Endothelial cell of umbilical vein (primary cell): ENCODE data around the gene PDE1A.
"Not testable (repeated sequence)": the region's sequence is repeated elsewhere in the genome, so short reads cannot be mapped to it uniquely, and the experiment has no call there.

Experiments
- POLR2A ChIP-seq: IDR thresholded peaks from 2 replicates; pipeline ENCODE4 v1.6.1; 2012; ENCODE audit warnings: low read depth, mild to moderate bottlenecking, control low read depth, low read length
- TF ChIP-seq, protein P1 (sequence below), 2 donors: IDR thresholded peaks; 1 replicate in 1 of 2; 2 replicates in 1 of 2; pipeline ENCODE4 v1.5.1; 2011; ENCODE audit warnings: low read length in 2 of 2, mild to moderate bottlenecking in 2 of 2, moderate library complexity in 2 of 2, control low read depth in 1 of 2, inconsistent platforms in 1 of 2, low read depth in 1 of 2; ENCODE audit not compliant: insufficient read depth in 1 of 2; ENCODE audit errors: extremely low read depth in 1 of 2

DNA sequence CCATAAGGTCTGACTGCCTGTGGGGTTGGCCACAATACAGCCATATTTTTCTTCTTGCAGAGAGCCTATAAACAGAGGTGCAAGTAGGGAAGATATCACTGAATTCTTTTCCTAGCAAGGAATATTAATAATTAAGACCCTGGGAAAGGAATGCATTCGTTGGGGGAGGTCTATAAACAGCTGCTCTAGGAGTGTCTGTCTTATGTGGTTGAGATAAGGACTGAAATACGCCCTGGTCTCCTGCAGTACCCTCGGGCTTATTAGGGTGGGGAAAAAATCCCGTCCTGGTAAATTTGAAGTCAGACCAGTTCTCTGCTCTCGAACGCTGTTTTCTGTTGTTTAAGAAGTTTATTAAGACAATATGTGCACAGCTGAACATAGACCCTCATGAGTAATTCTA, 150.2 kb downstream of the PDE1A start:
- not testable (repeated sequence) for TF ChIP-seq POLR2A
- TF ChIP-seq, protein P1, sequence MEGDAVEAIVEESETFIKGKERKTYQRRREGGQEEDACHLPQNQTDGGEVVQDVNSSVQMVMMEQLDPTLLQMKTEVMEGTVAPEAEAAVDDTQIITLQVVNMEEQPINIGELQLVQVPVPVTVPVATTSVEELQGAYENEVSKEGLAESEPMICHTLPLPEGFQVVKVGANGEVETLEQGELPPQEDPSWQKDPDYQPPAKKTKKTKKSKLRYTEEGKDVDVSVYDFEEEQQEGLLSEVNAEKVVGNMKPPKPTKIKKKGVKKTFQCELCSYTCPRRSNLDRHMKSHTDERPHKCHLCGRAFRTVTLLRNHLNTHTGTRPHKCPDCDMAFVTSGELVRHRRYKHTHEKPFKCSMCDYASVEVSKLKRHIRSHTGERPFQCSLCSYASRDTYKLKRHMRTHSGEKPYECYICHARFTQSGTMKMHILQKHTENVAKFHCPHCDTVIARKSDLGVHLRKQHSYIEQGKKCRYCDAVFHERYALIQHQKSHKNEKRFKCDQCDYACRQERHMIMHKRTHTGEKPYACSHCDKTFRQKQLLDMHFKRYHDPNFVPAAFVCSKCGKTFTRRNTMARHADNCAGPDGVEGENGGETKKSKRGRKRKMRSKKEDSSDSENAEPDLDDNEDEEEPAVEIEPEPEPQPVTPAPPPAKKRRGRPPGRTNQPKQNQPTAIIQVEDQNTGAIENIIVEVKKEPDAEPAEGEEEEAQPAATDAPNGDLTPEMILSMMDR (IDR thresholded peaks at IDR 0.05; ENCODE audit: extremely low read depth in 1 of 2, insufficient read depth in 1 of 2, low read depth in 1 of 2, low read length in 2 of 2), result not testable (repeated sequence)
